ENCODE measurements around the gene NHERF2.

The NHERF2 gene

DNA sequence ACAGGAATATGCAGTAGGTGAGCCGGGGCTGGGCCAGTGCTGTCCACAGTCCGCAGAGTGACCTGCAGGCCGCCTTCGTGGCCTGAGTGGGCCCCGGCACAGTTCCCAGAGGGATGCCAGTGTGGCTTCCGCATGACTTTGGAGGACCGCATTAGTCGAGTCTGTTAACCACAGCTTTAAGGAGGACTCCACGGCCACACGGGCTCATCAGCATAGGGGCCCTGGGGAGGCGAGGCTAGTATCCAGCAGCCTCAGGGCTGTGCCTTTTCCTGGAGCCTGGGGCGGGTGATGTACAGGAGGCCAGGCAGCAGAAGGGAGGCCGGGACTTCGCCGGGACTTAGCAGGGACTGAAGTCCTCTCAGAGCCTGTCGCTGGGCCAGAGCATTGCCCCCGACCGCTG, 34.3 kb downstream of the NHERF2 start:
- no peak for DNase-seq (ENCODE audit: extremely low spot score)
- TF ChIP-seq SP1 (IDR thresholded peaks at IDR 0.05) (no peak), LEF1 (IDR thresholded peaks at IDR 0.05; ENCODE audit: borderline replicate concordance) (no peak), L3MBTL2 (conservative IDR thresholded peaks at IDR 0.05) (no peak), NFRKB (IDR thresholded peaks at IDR 0.05) (no peak), FOXK2 (IDR thresholded peaks at IDR 0.05) (no peak), FOXA1 (IDR thresholded peaks at IDR 0.05) (no peak), ELF4 (IDR thresholded peaks at IDR 0.05) (no peak)
- ChIA-PET POLR2A (interaction anchor here (1.1 kb wide), 1 partner anchor 13 kb away, joined by 6 read pairs; the partner anchor contains the start of genes NTHL1 and TSC2), CTCF (no interaction called here)

DNA sequence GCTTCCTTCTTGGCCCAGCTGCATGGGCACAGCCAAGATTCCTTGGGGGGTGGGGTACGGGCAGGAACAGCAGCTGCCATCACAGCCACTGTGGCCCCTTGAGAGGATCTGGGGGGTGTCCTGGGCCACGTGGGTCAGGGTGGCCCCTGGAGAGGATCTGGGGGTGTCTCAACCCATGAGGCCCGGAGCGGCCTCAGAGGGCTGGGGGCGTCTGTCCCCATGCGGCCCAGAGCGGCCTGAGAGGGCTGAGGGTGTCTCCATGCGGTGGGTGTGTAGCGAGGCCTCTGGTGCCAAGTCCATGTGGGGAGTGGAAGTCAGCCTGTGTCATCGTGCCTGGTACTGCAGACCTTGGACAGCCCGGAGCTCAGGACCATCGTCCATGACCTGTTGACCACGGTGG, 34.8 kb downstream of the NHERF2 start:
- ChIA-PET CTCF (no interaction called here), POLR2A (interaction anchor here (1.1 to 3.2 kb wide), 2 partner anchors 14 to 90 kb away, joined by 3 to 15 read pairs; partner anchors contain the start of genes NTHL1, TBL3 and TSC2)
- no peak for DNase-seq (ENCODE audit: extremely low spot score)
- TF ChIP-seq SUZ12 (IDR thresholded peaks at IDR 0.05) (no peak), SP1 (IDR thresholded peaks at IDR 0.05) (no peak), TARDBP (IDR thresholded peaks at IDR 0.05) (no peak), FOXA1 (IDR thresholded peaks at IDR 0.05) (no peak), L3MBTL2 (conservative IDR thresholded peaks at IDR 0.05) (no peak), CTBP1 (IDR thresholded peaks at IDR 0.05; ENCODE audit: borderline replicate concordance) (no peak), FOXM1 (IDR thresholded peaks at IDR 0.05; ENCODE audit: borderline replicate concordance) (no peak), NFRKB (IDR thresholded peaks at IDR 0.05) (no peak), ZNF384 (IDR thresholded peaks at IDR 0.05) (no peak), HDGF (IDR thresholded peaks at IDR 0.05; ENCODE audit: borderline replicate concordance) (no peak), ELF4 (IDR thresholded peaks at IDR 0.05) (no peak), BHLHE40 (IDR thresholded peaks at IDR 0.05; ENCODE audit: borderline replicate concordance) (no peak), ARNT (IDR thresholded peaks at IDR 0.05) (no peak), FOXK2 (IDR thresholded peaks at IDR 0.05) (no peak)
- TF ChIP-seq, protein P1, sequence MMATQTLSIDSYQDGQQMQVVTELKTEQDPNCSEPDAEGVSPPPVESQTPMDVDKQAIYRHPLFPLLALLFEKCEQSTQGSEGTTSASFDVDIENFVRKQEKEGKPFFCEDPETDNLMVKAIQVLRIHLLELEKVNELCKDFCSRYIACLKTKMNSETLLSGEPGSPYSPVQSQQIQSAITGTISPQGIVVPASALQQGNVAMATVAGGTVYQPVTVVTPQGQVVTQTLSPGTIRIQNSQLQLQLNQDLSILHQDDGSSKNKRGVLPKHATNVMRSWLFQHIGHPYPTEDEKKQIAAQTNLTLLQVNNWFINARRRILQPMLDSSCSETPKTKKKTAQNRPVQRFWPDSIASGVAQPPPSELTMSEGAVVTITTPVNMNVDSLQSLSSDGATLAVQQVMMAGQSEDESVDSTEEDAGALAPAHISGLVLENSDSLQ (IDR thresholded peaks at IDR 0.05) = no peak

DNA sequence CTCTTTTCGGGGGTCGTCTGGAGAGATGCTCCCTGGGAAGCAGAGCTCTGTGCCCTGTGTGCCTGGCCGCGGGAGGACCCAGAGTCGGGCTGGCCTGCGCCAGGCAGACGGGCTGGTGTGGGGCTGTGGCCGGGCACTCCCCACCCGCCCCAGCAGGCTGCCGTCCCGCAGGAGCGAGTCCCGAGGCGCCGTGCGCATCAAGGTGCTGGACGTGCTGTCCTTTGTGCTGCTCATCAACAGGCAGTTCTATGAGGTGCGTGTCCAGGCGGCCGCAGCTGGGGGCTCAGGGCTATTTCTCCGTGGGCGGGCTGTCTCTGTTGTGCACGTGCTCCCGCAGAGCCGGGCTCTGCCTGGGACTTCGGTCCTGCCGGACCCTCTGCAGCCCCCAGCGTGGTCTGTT, 36.1 kb downstream of the NHERF2 start:
- no peak for DNase-seq (ENCODE audit: extremely low spot score)
- POLR2A ChIA-PET = interaction anchor here (1.1 to 3.2 kb wide), 2 partner anchors 15 to 91 kb away, joined by 3 to 15 read pairs; partner anchors contain the start of genes NTHL1, TBL3 and TSC2
- CTCF ChIA-PET = no interaction called here

DNA sequence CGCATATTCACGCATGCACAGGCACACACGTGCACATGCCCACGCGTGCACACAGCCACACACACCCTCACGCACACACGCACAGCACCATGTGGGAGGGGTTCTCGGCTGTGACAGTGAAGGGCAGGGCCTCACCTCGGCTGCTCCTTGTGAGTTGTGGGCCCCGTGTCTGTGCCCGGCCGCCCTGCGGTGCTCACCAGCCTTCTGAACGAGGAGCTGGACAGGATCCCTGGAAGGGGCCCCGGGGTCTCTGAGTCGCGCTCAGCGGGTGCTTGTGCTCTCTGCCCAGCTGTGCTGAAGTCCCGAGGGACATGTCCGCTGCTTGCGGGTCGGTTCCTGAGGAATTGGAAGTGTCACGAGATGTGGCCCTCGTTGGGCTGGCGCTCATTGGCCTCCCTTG, 37.2 kb downstream of the NHERF2 start:
- ChIA-PET CTCF (interaction anchor here (0.7 kb wide), 1 partner anchor 92 kb away, joined by 3 read pairs; no protein-coding TSS in a partner anchor), POLR2A (interaction anchor here (0.9 to 3.2 kb wide), 2 partner anchors 13 to 16 kb away, joined by 3 to 15 read pairs; partner anchors contain the start of genes NTHL1 and TSC2)
- no peak for DNase-seq (ENCODE audit: extremely low spot score)
- TF ChIP-seq ELF4 (IDR thresholded peaks at IDR 0.05) (no peak), L3MBTL2 (conservative IDR thresholded peaks at IDR 0.05) (no peak), FOXA1 (IDR thresholded peaks at IDR 0.05) (no peak), ZNF384 (IDR thresholded peaks at IDR 0.05) (no peak), CTBP1 (IDR thresholded peaks at IDR 0.05; ENCODE audit: borderline replicate concordance) (no peak), SP1 (IDR thresholded peaks at IDR 0.05) (no peak), SUZ12 (IDR thresholded peaks at IDR 0.05) (no peak), FOXK2 (IDR thresholded peaks at IDR 0.05) (no peak), HDGF (IDR thresholded peaks at IDR 0.05; ENCODE audit: borderline replicate concordance) (no peak), FOXM1 (IDR thresholded peaks at IDR 0.05; ENCODE audit: borderline replicate concordance) (no peak), NFRKB (IDR thresholded peaks at IDR 0.05) (no peak), TARDBP (IDR thresholded peaks at IDR 0.05) (no peak), ARNT (IDR thresholded peaks at IDR 0.05) (no peak), BHLHE40 (IDR thresholded peaks at IDR 0.05; ENCODE audit: borderline replicate concordance) (no peak), LEF1 (IDR thresholded peaks at IDR 0.05; ENCODE audit: borderline replicate concordance) (no peak)
- TF ChIP-seq, protein P1 (IDR thresholded peaks at IDR 0.05) = no peak

More for the DNA sequence above, 36.1 kb downstream of the NHERF2 start:
- no peak for TF ChIP-seq CTBP1 (IDR thresholded peaks at IDR 0.05; ENCODE audit: borderline replicate concordance)
- TF ChIP-seq L3MBTL2 (conservative IDR thresholded peaks at IDR 0.05) = no peak
- TF ChIP-seq BHLHE40 (IDR thresholded peaks at IDR 0.05; ENCODE audit: borderline replicate concordance) = no peak
- TF ChIP-seq, protein P1 (IDR thresholded peaks at IDR 0.05) = no peak
- TF ChIP-seq FOXA1 (IDR thresholded peaks at IDR 0.05) = no peak
- TF ChIP-seq NFRKB (IDR thresholded peaks at IDR 0.05) = no peak
- TF ChIP-seq SP1 (IDR thresholded peaks at IDR 0.05) = no peak
- no peak for TF ChIP-seq LEF1 (IDR thresholded peaks at IDR 0.05; ENCODE audit: borderline replicate concordance)
- TF ChIP-seq SUZ12 (IDR thresholded peaks at IDR 0.05) = no peak
- TF ChIP-seq ZNF384 (IDR thresholded peaks at IDR 0.05) = no peak
- TF ChIP-seq ELF4 (IDR thresholded peaks at IDR 0.05) = no peak
- TF ChIP-seq TARDBP (IDR thresholded peaks at IDR 0.05) = no peak
- TF ChIP-seq FOXK2 (IDR thresholded peaks at IDR 0.05) = no peak
- TF ChIP-seq HDGF (IDR thresholded peaks at IDR 0.05; ENCODE audit: borderline replicate concordance) = no peak
- TF ChIP-seq FOXM1 (IDR thresholded peaks at IDR 0.05; ENCODE audit: borderline replicate concordance) = no peak
- TF ChIP-seq ARNT (IDR thresholded peaks at IDR 0.05) = no peak

DNA sequence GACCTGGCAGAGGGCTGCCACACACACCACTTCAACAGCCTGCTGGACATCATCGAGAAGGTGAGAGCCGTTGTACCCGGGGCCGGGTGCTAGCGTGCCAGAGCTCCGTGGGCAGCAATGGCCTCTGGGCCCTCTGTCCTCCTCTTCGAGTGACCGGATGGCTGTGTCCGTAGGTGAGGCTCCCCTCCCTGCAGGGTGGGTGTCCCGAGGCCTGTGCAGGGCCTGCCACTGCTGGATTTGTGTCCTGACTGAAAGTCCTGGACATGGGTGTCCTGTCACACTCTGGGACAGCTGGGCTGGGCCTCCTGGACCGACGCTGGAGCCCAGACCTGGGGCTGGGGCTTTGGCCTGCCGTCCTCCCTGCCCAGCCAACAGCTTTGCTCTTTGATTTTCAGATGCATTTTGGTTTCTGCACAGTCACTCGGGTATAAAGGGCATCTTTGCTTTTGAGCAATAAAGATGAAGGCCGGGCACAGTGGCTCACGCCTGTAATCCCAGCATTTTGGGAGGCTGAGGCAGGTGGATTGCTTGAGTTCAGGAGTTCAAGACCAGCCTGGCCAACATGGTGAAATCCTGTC, 37.8 kb downstream of the NHERF2 start:
- ChIA-PET POLR2A (interaction anchor here (0.9 to 3.2 kb wide), 2 partner anchors 12 to 17 kb away, joined by 3 to 15 read pairs; partner anchors contain the start of genes NTHL1 and TSC2), CTCF (no interaction called here)
- TF ChIP-seq NFRKB (IDR thresholded peaks at IDR 0.05) (no peak), ZNF384 (IDR thresholded peaks at IDR 0.05) (no peak), ARNT (IDR thresholded peaks at IDR 0.05) (no peak), CTBP1 (IDR thresholded peaks at IDR 0.05; ENCODE audit: borderline replicate concordance) (no peak), ELF4 (IDR thresholded peaks at IDR 0.05) (no peak), SP1 (IDR thresholded peaks at IDR 0.05) (no peak), FOXA1 (IDR thresholded peaks at IDR 0.05) (no peak), LEF1 (IDR thresholded peaks at IDR 0.05; ENCODE audit: borderline replicate concordance) (no peak), HDGF (IDR thresholded peaks at IDR 0.05; ENCODE audit: borderline replicate concordance) (no peak)
- DNase-seq (ENCODE audit: extremely low spot score) = no peak
